Measurements from ENCODE around the gene BAHD1.

GRCh38 chr15:40437752-40438687, 2.7 kb upstream of the BAHD1 start:
- TF ChIP-seq POLR2AphosphoS5 (IDR thresholded peaks at IDR 0.05) (no peak), CTCF (IDR thresholded peaks at IDR 0.05) (no peak)

Measured in gastroesophageal sphincter (tissue), 3 donors.